ENCODE measurements around the gene CREB5. TPM values are rescaled to one million over a fixed set of nuclear protein-coding genes. Genes with fewer than 3 reads are reported as not detected.
A peak's percentile ranks its signal among the peaks of the same experiment; 100 is the strongest.

CREB5 gene, protein sequence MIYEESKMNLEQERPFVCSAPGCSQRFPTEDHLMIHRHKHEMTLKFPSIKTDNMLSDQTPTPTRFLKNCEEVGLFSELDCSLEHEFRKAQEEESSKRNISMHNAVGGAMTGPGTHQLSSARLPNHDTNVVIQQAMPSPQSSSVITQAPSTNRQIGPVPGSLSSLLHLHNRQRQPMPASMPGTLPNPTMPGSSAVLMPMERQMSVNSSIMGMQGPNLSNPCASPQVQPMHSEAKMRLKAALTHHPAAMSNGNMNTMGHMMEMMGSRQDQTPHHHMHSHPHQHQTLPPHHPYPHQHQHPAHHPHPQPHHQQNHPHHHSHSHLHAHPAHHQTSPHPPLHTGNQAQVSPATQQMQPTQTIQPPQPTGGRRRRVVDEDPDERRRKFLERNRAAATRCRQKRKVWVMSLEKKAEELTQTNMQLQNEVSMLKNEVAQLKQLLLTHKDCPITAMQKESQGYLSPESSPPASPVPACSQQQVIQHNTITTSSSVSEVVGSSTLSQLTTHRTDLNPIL
- polyA plus RNA-seq (2011; rRNA removed) = 2.6 and 3.9 TPM in 2 replicates
- polyA minus RNA-seq (2011; rRNA and poly(A)+ RNA removed) = 6.3 and 6.9 TPM in 2 replicates

- H3K4me3 ChIP-seq (ENCODE audit: low read depth, low read length) = no peak within 1 kb of the TSS
- CTCF ChIA-PET = interaction anchor here (0.7 to 1.6 kb wide), 2 partner anchors 22 to 384 kb away, joined by 3 to 4 read pairs; no protein-coding TSS in a partner anchor
- H3K36me3 ChIP-seq (ENCODE audit: control insufficient read depth, insufficient read depth, low read length) = no peaks in the 10 kb centered on the region
- H3K27me3 ChIP-seq (ENCODE audit: control insufficient read depth, insufficient read depth, low read length) = peaks cover 3% of the 10 kb centered on the region
- no peak for DNase-seq (ENCODE audit: low read depth)
- POLR2A ChIA-PET = interaction anchor here (0.6 kb wide), 1 partner anchor 707 kb away, joined by 3 read pairs; no protein-coding TSS in a partner anchor
- TF ChIP-seq CTCF (IDR thresholded peaks at IDR 0.05; ENCODE audit: insufficient read depth, low read depth, low read length) = no peak
Measured at GRCh38 chr7:28411876-28412662, at the start of gene CREB5. Gene CREB5 (plus strand): TSS chr7:28412518. CDS start chr7:28412915, 397 bp downstream.

GRCh38 chr7:28362812-28363211 lies 49.5 kb upstream of the CREB5 start:
- TF ChIP-seq CTCF (IDR thresholded peaks at IDR 0.05; ENCODE audit: insufficient read depth, low read depth, low read length) = peak; percentile 25; the same call in 1 of the 2 replicates
- H3K36me3 ChIP-seq (ENCODE audit: control insufficient read depth, insufficient read depth, low read length) = no peaks in the 10 kb centered on the region
- CTCF ChIA-PET = interaction anchor here (0.8 to 1.9 kb wide), 11 partner anchors 8 to 513 kb away, joined by 3 to 8 read pairs (median 4); no protein-coding TSS in a partner anchor
- H3K27me3 ChIP-seq (ENCODE audit: control insufficient read depth, insufficient read depth, low read length) = peaks cover 7% of the 10 kb centered on the region
- no peak for DNase-seq (ENCODE audit: low read depth)
- H3K4me3 ChIP-seq (ENCODE audit: low read depth, low read length) = no peak overlapping the region
- POLR2A ChIA-PET = no interaction called here

DNA sequence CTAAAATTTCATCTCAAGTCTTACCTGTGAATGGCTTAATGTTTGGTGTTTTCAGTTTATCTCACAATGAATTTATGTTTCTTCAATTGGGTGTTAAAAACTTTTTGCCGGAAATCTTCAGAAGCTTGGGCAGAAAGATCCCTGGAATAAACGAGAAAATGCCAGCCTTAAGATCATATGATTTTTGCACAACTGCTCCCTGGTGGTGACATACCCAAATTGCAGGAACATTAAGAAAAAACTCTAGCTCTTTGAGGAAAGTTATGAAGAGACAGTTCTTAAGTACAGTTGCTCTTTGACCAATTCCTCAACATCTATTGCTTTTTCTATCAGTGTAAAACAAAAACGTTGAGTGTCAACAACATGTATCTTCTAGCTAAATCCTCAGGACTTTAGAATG lies 48.2 kb upstream of the CREB5 start:
- H3K27me3 ChIP-seq (ENCODE audit: control insufficient read depth, insufficient read depth, low read length) = peaks cover 7% of the 10 kb centered on the region
- POLR2A ChIA-PET = no interaction called here
- no peaks in the 10 kb centered on the region for H3K36me3 ChIP-seq (ENCODE audit: control insufficient read depth, insufficient read depth, low read length)
- TF ChIP-seq CTCF (IDR thresholded peaks at IDR 0.05; ENCODE audit: insufficient read depth, low read depth, low read length) = peak; percentile 25; the same call in 1 of the 2 replicates
- no peak for DNase-seq (ENCODE audit: low read depth)
- CTCF ChIA-PET = interaction anchor here (0.7 to 1.9 kb wide), 4 partner anchors 10 to 67 kb away, joined by 5 to 8 read pairs (median 6); no protein-coding TSS in a partner anchor
- no peak overlapping the region for H3K4me3 ChIP-seq (ENCODE audit: low read depth, low read length)

DNA sequence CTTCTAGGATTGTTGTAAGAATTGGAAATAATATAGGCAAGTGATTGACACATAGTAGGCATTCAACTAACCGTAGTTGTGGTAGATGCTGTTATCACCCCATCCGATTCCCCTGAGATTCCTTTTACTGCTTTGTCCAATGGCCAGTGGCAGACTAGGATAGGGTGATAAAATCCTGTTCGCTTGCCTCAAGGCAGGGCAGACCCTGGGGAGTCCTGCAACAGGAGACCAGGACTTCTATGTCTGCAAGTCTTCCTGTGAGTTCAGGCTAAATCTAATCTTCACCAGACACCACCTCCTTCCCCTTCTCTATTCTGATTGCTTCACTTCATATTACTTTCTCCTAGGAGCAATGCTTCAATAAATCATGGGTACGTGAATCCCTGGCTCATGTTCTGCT lies 42.8 kb upstream of the CREB5 start:
- no peak for TF ChIP-seq CTCF (IDR thresholded peaks at IDR 0.05; ENCODE audit: insufficient read depth, low read depth, low read length)
- DNase-seq (ENCODE audit: low read depth) = no peak
- ChIA-PET CTCF (interaction anchor here (1.5 kb wide), 1 partner anchor 486 kb away, joined by 4 read pairs; no protein-coding TSS in a partner anchor), POLR2A (no interaction called here)
- Histone ChIP-seq H3K36me3 (ENCODE audit: control insufficient read depth, insufficient read depth, low read length) (no peaks in the 10 kb centered on the region), H3K4me3 (ENCODE audit: low read depth, low read length) (no peak overlapping the region), H3K27me3 (ENCODE audit: control insufficient read depth, insufficient read depth, low read length) (peaks cover 3% of the 10 kb centered on the region)

All from BJ (cell line).